Esophagus (tissue), 2 donors: ENCODE measurements around the gene PMF1. TPM values are rescaled to one million over a fixed set of nuclear protein-coding genes. Genes with fewer than 3 reads are reported as not detected.

Experiments used
- H3K27ac ChIP-seq, 2 donors: one replicate each; pipeline ENCODE4 v1.5.1; 2013; ENCODE audit warnings: low read depth in 2 of 2, mild to moderate bottlenecking in 2 of 2, inconsistent platforms in 1 of 2, low read length in 1 of 2, moderate library complexity in 1 of 2
- H3K27me3 ChIP-seq, 2 donors: one replicate each; pipeline ENCODE4 v1.6.1; 2013; ENCODE audit warnings: low read length in 2 of 2, control low read depth in 1 of 2, mild to moderate bottlenecking in 1 of 2; ENCODE audit not compliant: insufficient read depth in 2 of 2, control insufficient read depth in 1 of 2
- H3K36me3 ChIP-seq, 2 donors: one replicate each; pipeline ENCODE4 v1.6.1; 2013; ENCODE audit warnings: low read length in 1 of 2; ENCODE audit not compliant: control insufficient read depth in 2 of 2, insufficient read depth in 2 of 2
- H3K4me1 ChIP-seq, 2 donors: one replicate each; pipeline ENCODE4 v1.6.1; 2013; ENCODE audit warnings: low read length in 1 of 2; ENCODE audit not compliant: control insufficient read depth in 2 of 2, insufficient read depth in 2 of 2
- H3K4me3 ChIP-seq, 2 donors: one replicate each; pipeline ENCODE4 v1.5.1; 2013; ENCODE audit warnings: low read length in 2 of 2, mild to moderate bottlenecking in 2 of 2, low read depth in 1 of 2, moderate library complexity in 1 of 2
- H3K9me3 ChIP-seq, 2 donors: one replicate each; pipeline ENCODE4 v1.6.1; 2013; ENCODE audit warnings: mild to moderate bottlenecking in 2 of 2, low read depth in 1 of 2, low read length in 1 of 2, moderate library complexity in 1 of 2; ENCODE audit not compliant: control insufficient read depth in 2 of 2, insufficient read depth in 1 of 2
- WGBS, 2 donors: extraction: QIAGEN DNeasy Blood & Tissue Kit; methylation state at CpG; one replicate each; pipeline ENCODE4 v1.1.7; 2013; 5-methylcytosine and 5-hydroxymethylcytosine counted together
- polyA plus RNA-seq, 2 donors: library from polyadenylated mRNA; stranded (reverse); fragments of 200-250 nt; gene quantifications; one replicate each; pipeline ENCODE4 v1.2.3, GENCODE V29; 2013
- donor health status: healthy with polysubstance abuse.
- donor health status: Bipolar disorder and iron deficiency.

PMF1 gene
- polyA plus RNA-seq, 2 donors, result 67.2 to 69.0 TPM

DNA sequence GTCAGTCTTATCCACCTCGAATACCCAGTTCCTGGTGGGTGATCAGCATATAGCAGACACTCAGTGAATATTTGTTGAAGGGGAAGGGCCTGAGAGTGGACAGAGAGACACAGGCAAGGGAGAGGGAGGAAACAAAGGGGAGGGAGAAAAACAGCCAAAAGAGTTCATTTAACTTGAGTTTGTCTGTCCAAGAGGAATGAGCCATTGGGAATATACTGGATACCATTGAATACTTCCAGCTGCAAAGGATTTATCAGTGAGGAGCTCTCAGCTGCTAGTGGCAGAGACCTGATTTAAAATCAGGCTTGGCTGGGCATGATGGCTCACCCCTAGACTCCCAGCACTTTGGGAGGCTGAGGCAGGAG is 17.6 kb downstream of the PMF1 start:
- H3K9me3 ChIP-seq, result no peaks in the 10 kb centered on the region
- H3K36me3 ChIP-seq, result peaks cover 4 to 11% of the 10 kb centered on the region in 2 donors
- H3K27ac ChIP-seq, result no peak overlapping the region
- no peak overlapping the region for H3K4me3 ChIP-seq
- H3K27me3 ChIP-seq, result no peaks in the 10 kb centered on the region
- no peaks in the 10 kb centered on the region for H3K4me1 ChIP-seq
- 82 to 95% methylated on average over 1 of the region's 1 CpG for WGBS, 2 donors

DNA sequence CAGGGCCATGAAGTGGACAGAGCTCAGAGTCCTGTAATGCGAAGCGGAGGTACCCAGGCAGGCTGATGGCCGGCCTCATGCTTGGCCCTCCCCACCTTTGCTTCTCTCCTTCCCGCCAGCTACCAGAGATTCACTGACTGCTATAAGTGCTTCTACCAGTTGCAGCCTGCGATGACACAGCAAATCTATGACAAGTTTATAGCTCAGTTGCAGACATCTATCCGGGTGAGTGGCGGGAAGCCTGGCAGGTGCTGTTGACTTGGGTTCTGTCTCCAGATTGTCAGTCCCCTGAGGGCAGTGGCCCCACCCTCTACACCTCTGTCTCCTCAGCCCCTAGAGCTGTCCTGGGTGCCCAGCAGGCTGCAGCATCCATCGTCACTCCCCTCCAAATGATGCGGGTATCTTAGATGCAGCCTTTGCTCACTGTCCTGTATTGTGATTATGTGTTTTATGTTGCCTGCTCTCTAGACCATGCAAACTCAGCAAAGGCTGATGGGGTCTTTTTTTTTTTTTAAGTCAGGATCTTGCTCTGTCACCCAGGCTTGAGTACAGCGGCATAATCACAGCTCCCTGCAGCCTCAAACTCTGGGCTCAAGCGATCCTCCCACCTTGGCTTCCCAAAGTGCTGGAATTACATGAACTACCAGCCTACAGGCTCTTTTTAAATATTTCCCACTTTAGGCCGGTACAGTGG is 19.5 kb downstream of the PMF1 start:
- Histone ChIP-seq H3K4me1 (no peaks in the 10 kb centered on the region), H3K36me3 (peaks cover 15 to 16% of the 10 kb centered on the region in 2 donors), H3K9me3 (no peaks in the 10 kb centered on the region), H3K4me3 (no peak overlapping the region), H3K27me3 (no peaks in the 10 kb centered on the region), H3K27ac (no peak overlapping the region)
- 91% methylated on average over 12 of the region's 12 CpGs for whole genome bisulfite sequencing, 2 donors

GRCh38 chr1:156233426-156234127 is 20.8 kb downstream of the PMF1 start:
- Histone ChIP-seq H3K4me3 (no peak overlapping the region), H3K4me1 (no peaks in the 10 kb centered on the region), H3K36me3 (peaks cover 12 to 18% of the 10 kb centered on the region in 2 donors), H3K27me3 (no peaks in the 10 kb centered on the region), H3K9me3 (no peaks in the 10 kb centered on the region), H3K27ac (no peak overlapping the region)
- 81 to 87% methylated on average over 5 of the region's 5 CpGs for WGBS, 2 donors

DNA sequence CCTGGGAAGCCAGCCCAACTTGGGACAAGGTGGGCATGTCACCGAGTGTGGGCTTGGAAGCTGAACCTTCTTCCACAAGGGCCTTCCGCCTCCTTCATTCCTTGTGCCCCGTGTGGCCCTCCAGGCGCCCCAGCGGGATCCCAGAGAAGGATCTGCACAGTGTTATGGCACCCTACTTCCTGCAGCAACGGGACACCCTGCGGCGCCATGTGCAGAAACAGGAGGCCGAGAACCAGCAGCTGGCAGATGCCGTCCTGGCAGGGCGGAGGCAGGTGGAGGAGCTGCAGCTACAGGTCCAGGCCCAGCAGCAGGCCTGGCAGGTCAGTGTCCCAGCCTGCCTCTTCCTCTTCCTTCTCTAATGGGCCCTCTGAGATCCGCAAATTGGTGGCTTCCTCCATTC is 23.4 kb downstream of the PMF1 start:
- H3K4me1 ChIP-seq, result peaks cover 0 to 1% of the 10 kb centered on the region in 2 donors
- no peak overlapping the region for H3K4me3 ChIP-seq
- H3K27ac ChIP-seq, result no peak overlapping the region
- WGBS, 2 donors, result 84 to 94% methylated on average over 12 of the region's 12 CpGs
- no peaks in the 10 kb centered on the region for H3K27me3 ChIP-seq
- H3K9me3 ChIP-seq, result no peaks in the 10 kb centered on the region
- H3K36me3 ChIP-seq, result peaks cover 9 to 33% of the 10 kb centered on the region in 2 donors

GRCh38 chr1:156238248-156238647 is 25.4 kb downstream of the PMF1 start:
- Histone ChIP-seq H3K27me3 (no peaks in the 10 kb centered on the region), H3K36me3 (peaks cover 9 to 41% of the 10 kb centered on the region in 2 donors), H3K27ac (no peak overlapping the region), H3K9me3 (no peaks in the 10 kb centered on the region), H3K4me3 (no peak overlapping the region), H3K4me1 (peaks cover 0 to 5% of the 10 kb centered on the region in 2 donors)
- 94 to 98% methylated on average over 5 of the region's 5 CpGs for WGBS, 2 donors

DNA sequence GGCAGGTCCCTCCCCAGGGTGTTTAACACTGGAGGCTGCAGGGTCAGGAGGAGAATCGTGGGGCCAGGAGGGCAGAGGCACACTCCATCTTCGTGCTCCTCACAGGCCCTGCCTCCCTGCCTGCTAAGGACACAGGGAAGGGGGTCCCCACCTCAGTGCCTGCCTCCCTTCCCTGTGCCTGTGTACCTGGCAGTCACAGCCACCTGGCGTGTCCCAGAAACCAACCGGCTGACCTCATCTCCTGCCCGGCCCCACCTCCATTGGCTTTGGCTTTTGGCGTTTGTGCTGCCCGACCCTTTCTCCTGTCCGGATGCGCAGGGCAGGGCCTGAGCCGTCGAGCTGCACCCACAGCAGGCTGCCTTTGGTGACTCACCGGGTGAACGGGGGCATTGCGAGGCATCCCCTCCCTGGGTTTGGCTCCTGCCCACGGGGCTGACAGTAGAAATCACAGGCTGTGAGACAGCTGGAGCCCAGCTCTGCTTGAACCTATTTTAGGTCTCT is 28.6 kb downstream of the PMF1 start:
- peaks cover 2 to 19% of the 10 kb centered on the region in 2 donors for H3K4me1 ChIP-seq
- H3K9me3 ChIP-seq, result peaks cover 0 to 2% of the 10 kb centered on the region in 2 donors
- peak overlapping the region in 1 of 2 donors; percentile 19 for H3K27ac ChIP-seq
- WGBS, 2 donors, result 42 to 60% methylated on average over 15 of the region's 15 CpGs
- peaks cover 3 to 33% of the 10 kb centered on the region in 2 donors for H3K36me3 ChIP-seq
- H3K4me3 ChIP-seq, result no peak overlapping the region
- no peaks in the 10 kb centered on the region for H3K27me3 ChIP-seq

- 77 to 79% methylated on average over 13 to 14 of the region's 14 CpGs for WGBS, 2 donors
- Histone ChIP-seq H3K4me3 (no peak within 1 kb of the TSS), H3K27ac (peak within 1 kb of the TSS in 1 of 2 donors; percentile 19), H3K27me3 (no peaks in the 10 kb centered on the region), H3K9me3 (peaks cover 0 to 2% of the 10 kb centered on the region in 2 donors), H3K36me3 (peaks cover 0 to 30% of the 10 kb centered on the region in 2 donors), H3K4me1 (peaks cover 2 to 24% of the 10 kb centered on the region in 2 donors)
Measured at GRCh38 chr1:156241926-156242325, 29.1 kb downstream of the PMF1 start, which contains the start of gene BGLAP. BGLAP (plus strand) TSS chr1:156242184; CDS start chr1:156242232, 48 bp downstream.

DNA sequence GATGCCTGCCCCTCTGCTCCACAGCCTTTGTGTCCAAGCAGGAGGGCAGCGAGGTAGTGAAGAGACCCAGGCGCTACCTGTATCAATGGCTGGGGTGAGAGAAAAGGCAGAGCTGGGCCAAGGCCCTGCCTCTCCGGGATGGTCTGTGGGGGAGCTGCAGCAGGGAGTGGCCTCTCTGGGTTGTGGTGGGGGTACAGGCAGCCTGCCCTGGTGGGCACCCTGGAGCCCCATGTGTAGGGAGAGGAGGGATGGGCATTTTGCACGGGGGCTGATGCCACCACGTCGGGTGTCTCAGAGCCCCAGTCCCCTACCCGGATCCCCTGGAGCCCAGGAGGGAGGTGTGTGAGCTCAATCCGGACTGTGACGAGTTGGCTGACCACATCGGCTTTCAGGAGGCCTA is 29.9 kb downstream of the PMF1 start:
- Histone ChIP-seq H3K4me3 (no peak overlapping the region), H3K27ac (no peak overlapping the region), H3K36me3 (peaks cover 0 to 30% of the 10 kb centered on the region in 2 donors), H3K9me3 (peaks cover 0 to 2% of the 10 kb centered on the region in 2 donors), H3K27me3 (no peaks in the 10 kb centered on the region), H3K4me1 (peaks cover 2 to 30% of the 10 kb centered on the region in 2 donors)
- 76 to 84% methylated on average over 10 of the region's 10 CpGs for WGBS, 2 donors

GRCh38 chr1:156244126-156244525 is 31.3 kb downstream of the PMF1 start:
- Histone ChIP-seq H3K9me3 (peaks cover 0 to 2% of the 10 kb centered on the region in 2 donors), H3K36me3 (peaks cover 2 to 24% of the 10 kb centered on the region in 2 donors), H3K4me3 (no peak overlapping the region), H3K27me3 (no peaks in the 10 kb centered on the region), H3K27ac (no peak overlapping the region), H3K4me1 (peaks cover 2 to 36% of the 10 kb centered on the region in 2 donors)
- WGBS, 2 donors, result 83 to 92% methylated on average over 2 of the region's 2 CpGs
